GM18858 (cell line): ENCODE measurements around the gene TBCD.
A peak's percentile ranks its signal among the peaks of the same experiment; 100 is the strongest.
"Not testable (repeated sequence)": the region's sequence is repeated elsewhere in the genome, so short reads cannot be mapped to it uniquely, and the experiment has no call there.

Experiments used
- ATAC-seq: cut with Tn5 transposase; IDR thresholded peaks from one replicate; pipeline ENCODE4 v1.9.1; 2021; ENCODE audit not compliant: unreplicated experiment

Gene TBCD

DNA sequence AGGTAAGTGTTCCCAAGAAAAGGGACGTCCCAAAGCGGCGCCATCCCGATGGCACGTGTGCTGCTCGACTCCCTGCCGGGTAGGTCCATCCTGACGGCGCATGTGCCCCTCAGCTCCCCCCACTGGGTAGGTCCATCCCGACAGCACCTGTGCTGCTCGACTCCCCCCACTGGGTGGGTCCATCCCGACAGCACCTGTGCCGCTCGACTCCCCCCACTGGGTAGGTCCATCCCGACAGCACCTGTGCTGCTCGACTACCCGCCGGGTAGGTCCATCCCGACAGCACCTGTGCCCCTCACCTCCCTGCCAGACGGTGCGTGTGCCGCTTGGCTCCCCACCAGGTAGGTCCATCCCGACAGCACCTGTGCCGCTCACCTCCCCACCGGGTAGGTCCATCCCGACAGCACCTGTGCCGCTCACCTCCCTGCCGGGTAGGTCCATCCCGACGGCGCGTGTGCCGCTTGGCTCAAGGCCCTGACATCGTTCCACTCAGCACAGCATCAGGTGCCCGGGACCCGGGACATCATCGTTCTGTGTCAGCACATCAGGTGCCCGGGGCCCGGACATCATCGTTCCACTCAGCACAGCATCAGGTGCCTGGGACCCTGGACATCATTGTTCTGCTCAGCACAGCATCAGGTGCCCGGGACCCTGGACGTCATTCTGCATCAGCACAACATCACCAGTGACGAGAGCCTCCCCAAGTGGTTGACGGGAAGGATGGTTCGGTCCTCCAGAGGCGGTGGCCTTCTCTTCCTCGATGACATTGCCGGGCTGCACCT, 22.2 kb upstream of the TBCD start:
- no peak for ATAC-seq

DNA sequence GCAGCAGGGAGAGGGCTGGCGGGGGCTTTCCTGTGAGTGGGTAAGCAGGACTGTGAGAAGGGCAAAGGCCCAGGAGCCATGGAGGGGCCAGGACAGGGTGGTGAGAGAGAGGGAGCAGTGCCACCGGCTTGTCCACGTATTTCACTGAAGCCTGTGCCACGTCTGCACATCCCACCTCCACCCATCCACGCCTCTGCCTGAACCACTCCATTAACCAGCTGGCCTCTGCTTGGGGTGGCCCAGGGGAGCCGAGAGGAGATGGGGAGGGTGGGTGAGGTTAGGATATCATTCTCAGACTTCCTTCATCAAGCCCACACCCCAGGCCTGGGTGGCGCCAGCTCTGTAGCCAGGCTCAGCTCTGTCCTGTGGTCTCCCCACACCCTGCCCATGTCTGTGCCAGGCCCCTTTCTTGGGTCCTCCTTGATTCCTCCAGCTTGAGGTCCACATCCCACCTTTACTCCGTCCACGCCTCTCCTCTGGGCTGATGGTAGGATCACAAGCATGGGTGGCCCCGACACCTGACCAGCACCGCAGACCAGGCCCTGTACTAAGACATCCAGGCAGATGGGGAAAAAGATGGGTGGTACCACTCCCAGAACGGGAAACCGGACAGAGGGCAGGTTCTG, 19.6 kb upstream of the TBCD start:
- ATAC-seq = no peak

DNA sequence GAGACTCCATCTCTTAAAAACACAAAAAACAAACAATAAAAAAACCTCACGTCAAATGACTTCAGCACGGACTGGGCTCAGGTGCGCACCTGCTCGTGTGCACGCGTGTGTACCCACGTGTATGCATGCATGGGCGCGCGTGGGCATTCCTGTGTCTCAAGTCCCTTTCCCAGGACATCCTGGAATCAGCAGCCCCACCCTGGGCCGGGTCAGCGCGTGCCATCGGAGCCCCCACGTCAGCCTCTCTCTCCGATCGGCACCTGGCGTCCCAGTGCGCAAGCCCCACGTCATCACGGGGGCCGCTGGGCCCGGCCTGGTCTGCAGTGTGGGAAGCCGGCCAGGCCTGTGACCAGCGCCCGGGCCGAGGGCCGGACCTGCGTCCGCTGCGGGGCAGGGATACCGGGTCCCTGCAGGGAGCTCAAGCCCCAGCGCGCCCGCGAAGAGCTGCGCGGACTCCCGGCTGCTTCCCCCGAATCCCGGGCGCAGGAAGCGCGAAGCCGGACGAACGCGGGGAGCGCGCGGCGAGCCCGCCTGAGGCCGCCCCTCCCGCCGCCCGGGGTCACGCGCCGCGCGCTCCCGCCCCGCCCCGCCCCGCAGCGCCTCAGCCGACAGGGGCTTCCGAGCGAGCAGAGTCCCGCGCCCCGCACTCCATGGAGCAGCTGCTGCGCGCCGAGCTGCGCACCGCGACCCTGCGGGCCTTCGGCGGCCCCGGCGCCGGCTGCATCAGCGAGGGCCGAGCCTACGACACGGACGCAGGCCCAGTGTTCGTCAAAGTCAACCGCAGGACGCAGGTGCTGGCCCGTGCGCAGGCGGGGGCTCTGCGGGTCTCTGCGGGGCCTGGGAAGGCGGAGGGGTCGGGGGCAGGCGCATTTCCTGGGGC, 16.6 kb upstream of the TBCD start, which contains the start of gene FN3K:
TSS of gene FN3K (plus strand) at position 629 of the 880 bp plus-strand sequence. CDS start at position 651, 22 bp downstream.
- ATAC-seq = no peak

DNA sequence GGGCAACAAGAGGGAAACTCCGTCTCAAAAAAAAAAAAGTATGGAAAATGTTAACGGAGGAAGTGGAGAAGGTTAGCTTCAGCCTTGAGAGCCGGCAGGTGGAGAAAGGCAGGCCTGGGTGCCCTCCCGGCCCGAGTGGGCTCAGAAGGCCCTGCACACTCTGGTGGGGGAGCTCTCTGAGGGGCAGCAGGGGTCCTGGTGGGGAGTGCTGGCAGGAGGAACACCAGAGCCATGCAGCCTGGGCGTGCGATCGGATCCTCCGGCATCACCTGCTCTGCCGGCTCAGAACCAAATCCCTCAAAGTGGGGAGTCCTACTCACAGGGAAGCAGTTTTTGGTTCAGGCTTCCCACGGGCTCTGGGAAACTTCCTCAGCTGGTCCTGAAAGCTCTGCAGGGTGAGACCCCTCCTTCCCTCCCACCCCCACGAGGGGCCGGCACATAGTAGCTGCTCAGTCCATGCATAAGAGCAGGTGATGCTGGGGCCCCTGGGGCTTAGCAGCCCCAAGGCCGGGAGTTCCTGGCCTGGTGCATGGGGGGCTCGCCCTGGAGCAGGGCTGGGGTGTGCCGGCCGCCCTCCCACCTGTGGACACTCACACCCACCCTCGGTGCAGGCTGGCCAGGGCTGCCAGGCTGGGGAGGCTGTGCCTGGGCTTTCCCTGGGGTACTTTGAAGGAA, 15.2 kb upstream of the TBCD start:
- ATAC-seq = no peak

DNA sequence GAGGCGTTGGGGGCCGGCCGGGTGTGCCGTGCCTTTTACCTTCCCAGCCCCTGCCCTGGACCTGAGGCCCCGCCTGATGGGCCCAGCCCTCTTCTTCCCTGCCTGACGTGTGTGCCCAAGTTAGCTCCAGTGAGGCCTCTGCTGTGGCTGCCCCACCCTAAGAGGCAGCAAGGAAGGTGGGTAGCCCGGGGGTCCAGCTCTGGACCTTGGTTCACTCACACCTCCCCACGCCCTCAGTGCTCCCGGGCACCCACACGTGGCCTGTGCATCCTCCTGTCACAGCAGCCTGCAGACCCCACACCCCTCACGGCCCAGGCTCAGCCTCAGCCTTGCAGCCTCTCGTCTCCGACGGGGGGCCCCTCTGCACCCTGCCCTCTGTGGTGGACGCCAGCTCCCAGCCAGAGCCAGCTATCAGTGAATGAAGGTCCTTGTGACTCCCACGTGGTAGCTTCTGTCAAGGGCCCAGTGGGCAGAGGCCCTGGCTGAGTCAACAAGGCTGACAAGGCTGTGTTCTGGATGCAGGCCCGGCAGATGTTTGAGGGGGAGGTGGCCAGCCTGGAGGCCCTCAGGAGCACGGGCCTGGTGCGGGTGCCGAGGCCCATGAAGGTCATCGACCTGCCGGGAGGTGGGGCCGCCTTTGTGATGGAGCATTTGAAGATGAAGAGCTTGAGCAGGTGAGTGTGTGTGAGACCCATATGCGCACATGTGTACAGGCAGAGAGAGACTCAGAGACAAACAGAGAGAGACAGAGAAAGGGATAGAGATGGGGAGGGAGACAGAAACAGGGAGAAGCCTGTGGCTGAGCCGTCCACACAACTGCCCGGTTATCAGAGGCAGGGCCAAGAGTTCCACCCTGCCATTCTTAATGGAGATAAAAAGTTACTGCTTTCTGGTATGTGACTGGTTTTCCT, 13.6 kb upstream of the TBCD start:
- ATAC-seq = no peak

DNA sequence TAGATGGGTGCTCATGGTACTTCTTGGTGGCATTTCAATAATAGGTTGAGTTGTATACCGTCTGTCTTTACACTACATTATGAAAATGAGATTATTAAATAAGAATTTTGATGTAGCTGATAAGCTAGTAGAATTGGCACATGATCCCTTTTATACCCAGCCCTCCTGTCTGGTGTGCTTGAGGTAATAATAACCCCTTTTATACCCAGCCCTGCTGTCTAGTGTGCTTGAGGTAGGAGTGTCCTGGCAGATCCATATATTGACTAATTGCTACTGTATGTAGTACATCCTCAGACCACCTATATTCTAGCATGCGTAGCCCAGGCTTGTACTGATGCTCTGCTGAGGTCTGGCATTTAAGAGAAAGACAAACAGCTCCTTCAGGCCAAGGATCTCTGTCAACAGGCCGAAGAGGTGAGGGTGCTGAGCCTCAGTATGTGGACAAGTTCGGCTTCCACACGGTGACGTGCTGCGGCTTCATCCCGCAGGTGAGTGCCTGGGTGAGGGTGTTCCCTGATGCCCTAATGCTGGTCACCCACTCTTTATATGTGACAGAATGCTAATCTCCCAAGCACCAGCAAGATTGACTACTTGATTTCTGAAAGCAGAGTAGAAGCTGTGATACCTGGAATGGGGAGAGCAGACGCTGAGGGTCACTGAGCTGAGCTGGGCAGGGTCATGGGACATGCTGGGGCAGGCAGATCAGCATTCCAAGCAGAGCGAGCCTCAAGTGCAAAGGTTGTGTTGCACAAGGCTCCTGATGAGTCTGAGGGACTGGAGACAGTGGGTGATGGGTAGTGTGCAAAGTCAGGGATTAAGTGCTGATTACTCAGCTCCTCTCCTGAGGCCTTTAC, 10.7 kb upstream of the TBCD start:
- no peak for ATAC-seq

DNA sequence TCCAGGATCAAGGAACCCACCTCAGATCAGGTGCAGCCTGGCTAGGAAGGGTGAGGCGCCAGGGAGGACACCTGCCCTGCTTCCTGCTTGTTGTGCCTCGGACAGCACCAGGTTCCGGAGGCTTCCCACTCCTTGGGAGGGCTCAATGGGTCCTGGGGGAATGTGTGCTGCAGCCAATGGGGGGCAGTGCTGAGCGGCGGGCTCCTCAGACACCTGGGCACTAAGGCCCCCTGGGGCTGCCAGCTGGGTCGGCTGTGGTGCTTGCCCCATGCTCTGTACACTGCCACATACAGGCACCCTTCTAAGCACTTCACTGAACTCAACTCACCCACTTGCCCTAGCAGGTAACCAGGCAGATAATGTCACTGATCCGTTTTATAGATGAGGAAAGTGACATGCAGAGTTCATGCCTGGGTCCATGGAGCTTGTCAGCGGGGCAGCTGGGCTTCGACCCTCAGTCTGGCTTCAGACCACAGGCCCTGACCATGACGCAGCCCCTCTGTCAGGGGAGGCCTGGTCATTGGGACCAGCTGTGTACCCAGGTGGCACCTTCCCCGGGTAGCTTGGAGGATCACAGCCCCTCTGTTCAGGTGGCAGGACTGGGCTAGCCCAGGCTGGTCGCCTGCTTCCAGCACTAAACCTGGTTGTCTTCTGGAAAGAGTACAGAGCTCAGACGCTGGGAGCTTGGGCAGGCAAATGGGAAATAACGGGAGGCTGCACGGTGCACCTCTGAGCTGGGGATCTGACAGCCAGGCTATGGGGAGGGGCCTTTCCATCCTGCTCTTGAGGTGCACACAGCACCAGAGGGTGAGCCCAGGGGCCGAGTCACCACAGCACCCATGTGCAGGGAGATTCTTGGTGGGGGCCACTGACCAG, 8.3 kb upstream of the TBCD start:
- no peak for ATAC-seq

DNA sequence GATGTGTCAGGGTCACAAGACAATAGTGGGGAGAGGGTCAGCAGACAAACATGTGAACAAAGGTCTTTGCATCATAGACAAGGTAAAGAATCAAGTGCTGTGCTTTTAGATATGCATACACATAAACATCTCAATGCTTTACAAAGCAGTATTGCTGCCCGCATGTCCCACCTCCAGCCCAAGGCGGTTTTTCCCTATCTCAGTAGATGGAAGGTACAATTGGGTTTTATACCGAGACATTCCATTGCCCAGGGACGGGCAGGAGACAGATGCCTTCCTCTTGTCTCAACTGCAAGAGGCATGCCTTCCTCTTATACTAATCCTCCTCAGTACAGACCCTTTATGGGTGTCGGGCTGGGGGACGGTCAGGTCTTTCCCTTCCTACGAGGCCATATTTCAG, 7.1 kb upstream of the TBCD start:
- ATAC-seq = not testable (repeated sequence)

DNA sequence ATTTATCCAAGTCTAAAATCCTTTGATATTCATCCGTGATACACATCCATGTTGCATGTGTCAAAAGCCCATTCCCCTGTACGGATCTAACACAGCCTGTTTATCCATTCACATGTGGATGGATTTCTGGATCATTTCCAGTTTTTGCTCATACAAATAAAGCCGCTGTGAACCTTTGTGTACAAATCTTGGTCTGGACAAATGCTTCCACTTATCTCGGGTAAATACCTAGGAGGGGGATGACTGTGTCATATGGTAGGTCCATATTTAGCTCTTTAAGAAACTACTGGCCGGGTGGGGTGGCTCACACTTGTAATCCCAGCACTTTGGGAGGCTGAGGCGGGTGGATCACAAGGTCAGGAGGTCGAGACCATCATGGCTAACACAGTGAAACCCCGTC, 6.3 kb upstream of the TBCD start:
- no peak for ATAC-seq

DNA sequence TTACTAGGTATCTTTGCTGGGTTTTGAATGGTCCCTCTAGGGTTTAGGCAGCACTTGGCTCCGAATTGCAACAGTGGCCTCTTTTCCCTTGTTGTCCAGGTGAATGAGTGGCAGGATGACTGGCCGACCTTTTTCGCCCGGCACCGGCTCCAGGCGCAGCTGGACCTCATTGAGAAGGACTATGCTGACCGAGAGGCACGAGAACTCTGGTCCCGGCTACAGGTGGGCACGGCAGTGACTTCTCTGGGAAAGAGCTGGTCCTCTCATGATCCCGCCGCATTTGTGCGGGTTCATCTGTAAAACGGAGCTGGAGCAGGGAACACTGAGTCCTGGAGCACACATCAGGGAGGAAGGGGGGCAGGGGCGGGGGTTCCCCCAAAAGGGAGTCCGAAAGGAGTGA, 3.1 kb upstream of the TBCD start:
- ATAC-seq = no peak

DNA sequence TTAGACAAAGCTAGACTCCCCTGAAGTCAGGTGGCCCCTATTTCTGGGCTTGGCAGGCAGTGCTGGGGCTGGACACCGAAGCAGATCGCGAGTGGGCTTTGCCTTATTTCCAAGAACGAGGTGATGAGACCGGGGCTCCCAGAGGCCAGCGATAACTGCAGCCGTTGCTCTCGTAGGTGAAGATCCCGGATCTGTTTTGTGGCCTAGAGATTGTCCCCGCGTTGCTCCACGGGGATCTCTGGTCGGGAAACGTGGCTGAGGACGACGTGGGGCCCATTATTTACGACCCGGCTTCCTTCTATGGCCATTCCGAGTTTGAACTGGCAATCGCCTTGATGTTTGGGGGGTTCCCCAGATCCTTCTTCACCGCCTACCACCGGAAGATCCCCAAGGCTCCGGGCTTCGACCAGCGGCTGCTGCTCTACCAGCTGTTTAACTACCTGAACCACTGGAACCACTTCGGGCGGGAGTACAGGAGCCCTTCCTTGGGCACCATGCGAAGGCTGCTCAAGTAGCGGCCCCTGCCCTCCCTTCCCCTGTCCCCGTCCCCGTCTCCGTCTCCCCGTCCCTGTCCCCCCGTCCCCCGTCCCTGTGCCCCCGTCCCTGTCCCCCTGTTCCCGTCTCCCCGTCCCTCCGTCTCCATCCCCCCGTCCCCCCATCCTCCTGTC, 1.5 kb upstream of the TBCD start:
- no peak for ATAC-seq

DNA sequence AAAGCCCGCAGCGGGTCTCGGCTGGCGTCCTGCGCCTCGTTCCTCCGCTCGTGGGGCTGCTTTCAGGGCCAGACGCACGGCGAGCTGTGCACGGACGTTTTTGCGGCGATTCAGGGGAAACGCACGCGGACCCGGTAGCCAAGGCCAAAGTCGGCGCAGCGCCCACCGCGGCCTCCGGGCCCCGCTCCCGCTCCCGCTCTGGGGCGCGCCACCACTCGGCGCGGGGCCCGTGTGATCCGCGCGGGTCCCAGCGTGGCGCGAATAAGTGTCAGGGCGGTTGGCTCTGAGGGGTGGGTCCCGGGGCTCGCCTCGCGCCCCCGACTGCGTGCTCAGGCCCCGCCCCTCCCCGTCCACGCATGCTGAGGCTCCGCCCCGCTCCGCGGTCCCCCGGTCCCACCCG, 694 bp upstream of the TBCD start:
- no peak for ATAC-seq

DNA sequence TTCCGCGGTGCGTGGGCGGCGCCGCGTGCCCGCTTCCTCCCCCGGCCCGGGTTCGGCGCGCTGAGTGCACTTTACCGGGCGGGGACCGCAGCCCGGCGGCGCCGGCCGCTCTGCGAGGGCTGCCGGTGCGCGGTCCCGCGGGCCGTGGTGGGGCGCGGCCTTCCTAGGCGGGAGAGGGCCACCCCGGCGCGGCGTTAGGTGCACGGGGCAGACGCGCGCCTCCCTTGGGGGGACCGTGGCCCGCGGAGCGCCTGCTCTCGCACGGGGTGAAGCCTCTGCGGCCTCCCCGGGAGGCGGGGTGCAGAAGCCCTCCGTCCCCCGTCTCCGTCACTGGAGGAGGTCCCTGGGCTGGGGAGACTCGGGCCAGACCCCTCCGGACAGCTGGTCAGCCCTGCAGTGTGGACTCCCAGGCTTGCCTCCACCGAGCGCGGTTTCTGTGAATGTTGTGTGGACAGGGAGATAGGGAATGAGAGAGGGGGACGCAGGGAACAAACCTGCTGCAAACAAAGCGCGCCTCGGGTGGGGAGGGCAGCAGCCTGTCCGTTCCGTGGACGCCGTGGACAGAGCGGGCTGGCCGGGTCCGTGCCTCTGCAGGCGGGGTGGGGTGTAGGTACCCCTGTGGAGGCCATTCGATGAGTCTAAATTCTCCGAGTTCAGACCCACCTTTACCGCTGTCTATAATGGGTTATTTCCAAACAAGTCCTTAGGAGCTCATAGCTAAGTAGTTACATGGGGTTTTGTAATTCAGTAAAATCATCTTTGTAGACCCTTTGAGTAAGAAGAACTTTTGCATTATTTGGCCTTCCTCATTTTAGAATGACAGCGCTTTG, 721 bp downstream of the TBCD start:
- peak; percentile 14 for ATAC-seq

DNA sequence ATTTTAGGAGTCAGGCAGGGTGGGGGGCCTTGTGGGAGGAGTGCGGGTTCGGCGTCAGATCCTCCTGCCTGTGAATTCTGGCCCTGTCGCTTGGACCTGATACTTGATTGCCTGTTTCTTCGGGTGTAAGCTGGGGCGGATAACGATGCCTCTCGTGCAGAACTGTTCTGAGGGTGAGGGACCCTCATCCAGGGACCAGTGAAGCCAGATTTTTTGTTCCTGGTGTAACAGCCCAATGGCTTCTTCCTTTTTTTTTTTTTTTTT, 1.3 kb downstream of the TBCD start:
- no peak for ATAC-seq

DNA sequence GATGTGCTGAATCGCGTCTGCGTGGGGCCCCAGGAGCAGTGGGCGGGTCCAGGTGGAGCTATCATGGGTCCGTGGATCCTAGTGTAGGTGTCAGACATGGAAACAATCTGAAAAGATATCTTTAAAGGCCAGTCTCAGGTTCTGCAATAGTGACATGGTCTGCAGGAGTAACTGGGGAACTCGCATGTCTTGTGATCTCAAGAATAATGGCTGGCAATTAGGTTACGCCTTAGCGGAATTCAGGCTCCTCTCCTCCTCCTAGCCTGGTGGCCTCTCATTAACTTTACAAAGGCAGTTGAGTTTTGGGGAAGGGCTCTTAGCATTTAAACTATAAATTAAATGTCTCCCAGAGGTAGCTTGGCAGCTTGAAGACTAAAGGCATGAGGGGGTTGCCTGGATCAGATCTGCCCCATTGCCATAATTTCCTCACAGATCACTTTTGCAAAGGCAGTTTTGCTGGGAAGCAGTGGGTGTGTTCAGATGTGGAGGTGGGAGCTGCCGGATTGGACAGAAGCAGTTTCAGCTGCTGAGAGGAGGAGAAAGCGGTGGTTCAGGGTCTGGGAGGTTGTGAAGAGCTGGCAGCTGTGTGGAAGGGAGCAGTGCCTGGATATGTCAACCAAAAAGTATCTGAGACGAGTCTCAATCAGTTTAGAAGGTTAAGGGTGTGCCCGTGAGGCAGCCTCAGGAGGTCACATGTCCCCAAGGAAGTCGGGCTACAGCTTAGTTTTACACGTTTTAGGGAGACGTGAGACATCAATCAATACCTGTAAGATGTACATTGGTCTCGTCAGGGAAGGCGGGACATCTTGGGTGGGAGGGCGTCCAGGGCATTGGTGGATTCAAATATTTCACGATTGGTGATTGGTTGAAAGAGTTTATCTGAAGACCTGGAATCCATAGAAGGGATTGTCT, 2.7 kb downstream of the TBCD start:
- ATAC-seq = no peak

DNA sequence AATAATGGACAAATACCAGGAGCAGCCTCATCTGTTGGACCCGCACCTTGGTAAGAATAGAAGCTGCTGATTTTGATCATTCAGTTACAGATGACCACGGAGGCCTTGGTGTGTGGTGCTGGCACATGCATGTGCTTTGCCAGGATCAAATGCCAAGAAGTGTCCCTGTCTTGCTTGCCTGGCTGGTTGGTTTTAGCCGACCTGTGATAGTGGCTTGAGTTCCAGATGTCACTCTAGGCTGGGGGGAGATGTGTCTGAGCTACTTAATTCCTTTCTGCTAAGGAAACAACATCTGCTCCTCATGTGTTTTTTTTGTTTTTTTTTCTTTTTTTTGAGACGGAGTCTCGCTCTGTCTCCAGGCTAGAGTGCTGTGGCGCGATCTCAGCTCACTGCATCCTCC, 4.3 kb downstream of the TBCD start:
- ATAC-seq = no peak
